Trophoblast cell (in vitro differentiated cells and primary cell): Measurements from ENCODE around the gene PDCD6IP.

Experiments used
- DNase-seq, 2 donors: peaks; one replicate each; pipeline ENCODE4 v3.0.0-alpha.2; 2016
- H2AFZ ChIP-seq: 2 replicates; pipeline ENCODE4 v1.6.1; 2013; ENCODE audit warnings: low read length, moderate library complexity, mild to moderate bottlenecking; ENCODE audit not compliant: insufficient read depth, poor library complexity
- H2AK5ac ChIP-seq: 2 replicates; pipeline ENCODE4 v1.6.1; 2013; ENCODE audit warnings: mild to moderate bottlenecking, low read length
- H2BK120ac ChIP-seq: 2 replicates; pipeline ENCODE4 v1.6.1; 2013; ENCODE audit warnings: low read length, mild to moderate bottlenecking, moderate library complexity; ENCODE audit not compliant: insufficient read depth, poor library complexity
- H2BK12ac ChIP-seq: 2 replicates; pipeline ENCODE4 v1.6.1; 2013; ENCODE audit warnings: mild to moderate bottlenecking, low read length, moderate library complexity
- H2BK5ac ChIP-seq: 2 replicates; pipeline ENCODE4 v1.6.1; 2013; ENCODE audit warnings: low read length, low read depth, moderate library complexity, mild to moderate bottlenecking; ENCODE audit not compliant: poor library complexity
- H3K14ac ChIP-seq: 2 replicates; pipeline ENCODE4 v1.6.1; 2013; ENCODE audit warnings: mild to moderate bottlenecking, low read length
- H3K18ac ChIP-seq: 2 replicates; pipeline ENCODE4 v1.6.1; 2013; ENCODE audit warnings: mild to moderate bottlenecking, low read length
- H3K23ac ChIP-seq: 2 replicates; pipeline ENCODE4 v1.6.1; 2013; ENCODE audit warnings: low read length
- H3K27ac ChIP-seq: 2 replicates; pipeline ENCODE4 v1.5.1; 2013; ENCODE audit warnings: low read depth, mild to moderate bottlenecking, inconsistent platforms, low read length, moderate library complexity
- H3K27me3 ChIP-seq: 2 replicates; pipeline ENCODE4 v1.6.1; 2013; ENCODE audit warnings: inconsistent platforms, mild to moderate bottlenecking, low read length, moderate library complexity; ENCODE audit not compliant: insufficient read depth
- H3K36me3 ChIP-seq, 2 experiments: 1 replicate in 1 of 2; 2 replicates in 1 of 2; pipeline ENCODE4 v1.6.1; 2013; ENCODE audit warnings: low read length in 2 of 2, mild to moderate bottlenecking in 2 of 2, moderate library complexity in 1 of 2; ENCODE audit not compliant: insufficient read depth in 2 of 2, control insufficient read depth in 1 of 2
- H3K4ac ChIP-seq: 2 replicates; pipeline ENCODE4 v1.6.1; 2013; ENCODE audit warnings: low read depth, mild to moderate bottlenecking, low read length, moderate library complexity
- H3K4me1 ChIP-seq, 2 experiments: 1 replicate in 1 of 2; 2 replicates in 1 of 2; pipeline ENCODE4 v1.6.1; 2013; ENCODE audit warnings: low read length in 2 of 2, mild to moderate bottlenecking in 2 of 2, moderate library complexity in 1 of 2; ENCODE audit not compliant: insufficient read depth in 2 of 2, control insufficient read depth in 1 of 2
- H3K4me2 ChIP-seq: 2 replicates; pipeline ENCODE4 v1.6.1; 2013; ENCODE audit warnings: inconsistent platforms, mild to moderate bottlenecking, low read length, moderate library complexity
- H3K4me3 ChIP-seq: 2 replicates; pipeline ENCODE4 v1.5.1; 2013; ENCODE audit warnings: mild to moderate bottlenecking, low read depth, low read length, inconsistent platforms
- H3K79me1 ChIP-seq: one replicate; pipeline ENCODE4 v1.6.1; 2013; ENCODE audit warnings: low read length
- H3K79me2 ChIP-seq: 2 replicates; pipeline ENCODE4 v1.6.1; 2013; ENCODE audit warnings: low read length, mild to moderate bottlenecking; ENCODE audit not compliant: control insufficient read depth, insufficient read depth, poor library complexity
- H3K9ac ChIP-seq: 2 replicates; pipeline ENCODE4 v1.6.1; 2013; ENCODE audit warnings: mild to moderate bottlenecking, low read length
- H3K9me3 ChIP-seq: 2 replicates; pipeline ENCODE4 v1.6.1; 2013; ENCODE audit warnings: low read depth, mild to moderate bottlenecking, control low read depth, inconsistent platforms, low read length; ENCODE audit not compliant: insufficient read depth
- H4K12ac ChIP-seq: 2 replicates; pipeline ENCODE4 v1.6.1; 2013; ENCODE audit warnings: low read depth, mild to moderate bottlenecking, low read length, moderate library complexity
- H4K8ac ChIP-seq: 2 replicates; pipeline ENCODE4 v1.6.1; 2013; ENCODE audit warnings: low read depth, mild to moderate bottlenecking, low read length, moderate library complexity
- H4K91ac ChIP-seq: one replicate; pipeline ENCODE4 v1.6.1; 2013; ENCODE audit warnings: low read depth, mild to moderate bottlenecking, low read length, moderate library complexity
- WGBS: extraction: QIAGEN DNeasy Blood & Tissue Kit; methylation state at CpG from one replicate; pipeline ENCODE4 v1.1.7; 2013; ENCODE audit warnings: missing lambda C conversion rate; ENCODE audit not compliant: insufficient read length, insufficient coverage; ENCODE audit errors: extremely low coverage; 5-methylcytosine and 5-hydroxymethylcytosine counted together

PDCD6IP gene

GRCh38 chr3:33773637-33774036 lies 24.8 kb upstream of the PDCD6IP start:
- peak in 1 of 2 donors; percentile 21 for DNase-seq

DNA sequence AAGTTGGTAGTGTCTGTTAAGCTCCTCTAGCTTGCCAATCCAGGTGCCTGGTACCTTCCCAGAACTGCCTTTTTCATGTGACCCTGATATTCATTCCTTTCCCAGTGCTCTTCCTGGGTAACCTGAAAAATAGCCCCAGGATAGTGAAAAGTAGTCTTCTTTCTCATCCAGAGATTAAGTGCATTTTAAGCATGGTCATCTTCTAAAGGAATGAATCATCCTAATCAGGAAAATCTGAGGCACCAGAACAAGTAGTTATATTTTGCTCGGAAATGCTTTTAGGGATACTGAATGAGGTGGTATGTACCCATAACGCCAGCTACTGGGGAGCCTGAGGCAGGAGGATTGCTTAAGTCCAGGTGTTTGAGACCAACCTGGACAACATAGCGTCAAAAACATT lies 23.1 kb upstream of the PDCD6IP start:
- no peak overlapping the region for H4K8ac ChIP-seq

More at GRCh38 chr3:33773637-33774036, 24.8 kb upstream of the PDCD6IP start:
- no CpG with 5 or more reads among the region's 2 CpGs for WGBS
- no peak overlapping the region for H2AK5ac ChIP-seq
- H3K18ac ChIP-seq, result no peak overlapping the region
- no peak overlapping the region for H3K27ac ChIP-seq
- H3K9ac ChIP-seq, result no peak overlapping the region
- no peak overlapping the region for H4K12ac ChIP-seq
- no peak overlapping the region for H3K4ac ChIP-seq
- no peak overlapping the region for H2BK120ac ChIP-seq
- no peak overlapping the region for H2AFZ ChIP-seq
- H4K91ac ChIP-seq, result no peak overlapping the region
- H3K4me1 ChIP-seq, result peaks cover 0 to 5% of the 10 kb centered on the region in 2 experiments
- no peak overlapping the region for H4K8ac ChIP-seq
- H3K9me3 ChIP-seq, result no peaks in the 10 kb centered on the region
- no peak overlapping the region for H3K4me2 ChIP-seq
- H3K36me3 ChIP-seq, result no peaks in the 10 kb centered on the region
- H3K14ac ChIP-seq, result no peak overlapping the region
- no peak overlapping the region for H3K23ac ChIP-seq
- no peaks in the 10 kb centered on the region for H3K27me3 ChIP-seq
- no peaks in the 10 kb centered on the region for H3K79me1 ChIP-seq
- H3K4me3 ChIP-seq, result no peak overlapping the region
- H3K79me2 ChIP-seq, result no peaks in the 10 kb centered on the region
- no peak overlapping the region for H2BK5ac ChIP-seq
- H2BK12ac ChIP-seq, result no peak overlapping the region

GRCh38 chr3:33777996-33778395 lies 20.4 kb upstream of the PDCD6IP start:
- 100% methylated on average over 1 of the region's 3 CpGs for WGBS
- H2BK5ac ChIP-seq, result no peak overlapping the region
- H3K23ac ChIP-seq, result no peak overlapping the region

More for the DNA sequence above, 23.1 kb upstream of the PDCD6IP start:
- no peak overlapping the region for H3K4ac ChIP-seq
- H3K14ac ChIP-seq, result no peak overlapping the region
- peaks cover 0 to 5% of the 10 kb centered on the region in 2 experiments for H3K4me1 ChIP-seq
- no peak overlapping the region for H3K23ac ChIP-seq
- no peak overlapping the region for H3K4me3 ChIP-seq
- H3K79me2 ChIP-seq, result no peaks in the 10 kb centered on the region
- H2AFZ ChIP-seq, result no peak overlapping the region
- H4K12ac ChIP-seq, result no peak overlapping the region
- H3K18ac ChIP-seq, result no peak overlapping the region
- WGBS, result no CpG with 5 or more reads among the region's 3 CpGs
- no peaks in the 10 kb centered on the region for H3K79me1 ChIP-seq
- H3K4me2 ChIP-seq, result no peak overlapping the region
- H3K36me3 ChIP-seq, result no peaks in the 10 kb centered on the region
- no peak overlapping the region for H3K27ac ChIP-seq
- no peak overlapping the region for H4K91ac ChIP-seq
- peak; percentile 64 to 86 for DNase-seq
- H2BK12ac ChIP-seq, result no peak overlapping the region
- H3K27me3 ChIP-seq, result no peaks in the 10 kb centered on the region
- H2BK5ac ChIP-seq, result no peak overlapping the region
- no peak overlapping the region for H2BK120ac ChIP-seq
- H3K9me3 ChIP-seq, result no peaks in the 10 kb centered on the region
- no peak overlapping the region for H3K9ac ChIP-seq
- H2AK5ac ChIP-seq, result no peak overlapping the region

DNA sequence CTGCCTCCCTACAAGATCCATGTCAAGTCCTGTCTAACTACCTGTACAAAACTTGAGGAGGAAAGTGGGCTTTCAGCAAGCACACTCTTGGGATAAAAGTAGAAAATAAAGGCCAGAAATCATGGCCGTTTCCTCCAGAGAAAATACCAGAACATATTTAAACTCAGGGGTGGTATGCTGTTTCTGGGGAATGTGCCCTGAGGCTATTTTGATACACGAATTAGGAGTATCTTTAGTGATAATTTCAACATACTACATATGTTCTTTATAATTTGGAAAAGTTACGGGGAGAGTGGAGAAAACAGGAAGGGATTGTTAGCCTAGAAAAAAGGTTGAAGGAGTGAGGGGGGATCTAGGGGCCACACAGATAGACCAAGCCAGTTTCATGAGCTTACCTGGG lies 18.7 kb upstream of the PDCD6IP start:
- WGBS, result no CpG with 5 or more reads among the region's 3 CpGs

More at GRCh38 chr3:33777996-33778395, 20.4 kb upstream of the PDCD6IP start:
- no peak overlapping the region for H2AK5ac ChIP-seq
- no peak overlapping the region for H2AFZ ChIP-seq
- no peak overlapping the region for H3K9ac ChIP-seq
- no peak overlapping the region for H3K18ac ChIP-seq
- no peak overlapping the region for H4K91ac ChIP-seq
- no peak overlapping the region for H3K27ac ChIP-seq
- H3K4ac ChIP-seq, result no peak overlapping the region
- peaks cover 0 to 5% of the 10 kb centered on the region in 2 experiments for H3K4me1 ChIP-seq
- no peaks in the 10 kb centered on the region for H3K9me3 ChIP-seq
- H2BK12ac ChIP-seq, result no peak overlapping the region
- H3K36me3 ChIP-seq, result no peaks in the 10 kb centered on the region
- H3K27me3 ChIP-seq, result no peaks in the 10 kb centered on the region
- H2BK120ac ChIP-seq, result no peak overlapping the region
- DNase-seq, result no peak
- no peaks in the 10 kb centered on the region for H3K79me1 ChIP-seq
- H4K8ac ChIP-seq, result no peak overlapping the region
- no peak overlapping the region for H4K12ac ChIP-seq
- no peak overlapping the region for H3K4me3 ChIP-seq
- H3K14ac ChIP-seq, result no peak overlapping the region
- H3K79me2 ChIP-seq, result no peaks in the 10 kb centered on the region
- H3K4me2 ChIP-seq, result no peak overlapping the region

More for the DNA sequence above, 18.7 kb upstream of the PDCD6IP start:
- no peak overlapping the region for H2AK5ac ChIP-seq
- no peaks in the 10 kb centered on the region for H3K27me3 ChIP-seq
- H2BK5ac ChIP-seq, result no peak overlapping the region
- no peak overlapping the region for H3K27ac ChIP-seq
- H4K91ac ChIP-seq, result no peak overlapping the region
- H3K4me2 ChIP-seq, result no peak overlapping the region
- no peak overlapping the region for H3K14ac ChIP-seq
- no peak for DNase-seq
- no peak overlapping the region for H3K18ac ChIP-seq
- no peak overlapping the region for H3K23ac ChIP-seq
- no peak overlapping the region for H3K4ac ChIP-seq
- H3K79me1 ChIP-seq, result no peaks in the 10 kb centered on the region
- no peak overlapping the region for H4K8ac ChIP-seq
- no peak overlapping the region for H4K12ac ChIP-seq
- peaks cover 0 to 5% of the 10 kb centered on the region in 2 experiments for H3K4me1 ChIP-seq
- H3K9me3 ChIP-seq, result no peaks in the 10 kb centered on the region
- H2AFZ ChIP-seq, result no peak overlapping the region
- H2BK12ac ChIP-seq, result no peak overlapping the region
- H2BK120ac ChIP-seq, result no peak overlapping the region
- H3K4me3 ChIP-seq, result no peak overlapping the region
- H3K36me3 ChIP-seq, result no peaks in the 10 kb centered on the region
- no peak overlapping the region for H3K9ac ChIP-seq
- H3K79me2 ChIP-seq, result no peaks in the 10 kb centered on the region
